Esophagus (tissue), 2 donors: Measurements from ENCODE around the gene UTP4. TPM values are rescaled to one million over a fixed set of nuclear protein-coding genes. Genes with fewer than 3 reads are reported as not detected.

Experiments used
- H3K27ac ChIP-seq, 2 donors: one replicate each; pipeline ENCODE4 v1.5.1; 2013; ENCODE audit warnings: low read depth in 2 of 2, mild to moderate bottlenecking in 2 of 2, inconsistent platforms in 1 of 2, low read length in 1 of 2, moderate library complexity in 1 of 2
- H3K27me3 ChIP-seq, 2 donors: one replicate each; pipeline ENCODE4 v1.6.1; 2013; ENCODE audit warnings: low read length in 2 of 2, control low read depth in 1 of 2, mild to moderate bottlenecking in 1 of 2; ENCODE audit not compliant: insufficient read depth in 2 of 2, control insufficient read depth in 1 of 2
- H3K36me3 ChIP-seq, 2 donors: one replicate each; pipeline ENCODE4 v1.6.1; 2013; ENCODE audit warnings: low read length in 1 of 2; ENCODE audit not compliant: control insufficient read depth in 2 of 2, insufficient read depth in 2 of 2
- H3K4me1 ChIP-seq, 2 donors: one replicate each; pipeline ENCODE4 v1.6.1; 2013; ENCODE audit warnings: low read length in 1 of 2; ENCODE audit not compliant: control insufficient read depth in 2 of 2, insufficient read depth in 2 of 2
- H3K4me3 ChIP-seq, 2 donors: one replicate each; pipeline ENCODE4 v1.5.1; 2013; ENCODE audit warnings: low read length in 2 of 2, mild to moderate bottlenecking in 2 of 2, low read depth in 1 of 2, moderate library complexity in 1 of 2
- H3K9me3 ChIP-seq, 2 donors: one replicate each; pipeline ENCODE4 v1.6.1; 2013; ENCODE audit warnings: mild to moderate bottlenecking in 2 of 2, low read depth in 1 of 2, low read length in 1 of 2, moderate library complexity in 1 of 2; ENCODE audit not compliant: control insufficient read depth in 2 of 2, insufficient read depth in 1 of 2
- WGBS, 2 donors: extraction: QIAGEN DNeasy Blood & Tissue Kit; methylation state at CpG; one replicate each; pipeline ENCODE4 v1.1.7; 2013; 5-methylcytosine and 5-hydroxymethylcytosine counted together
- polyA plus RNA-seq, 2 donors: library from polyadenylated mRNA; stranded (reverse); fragments of 200-250 nt; gene quantifications; one replicate each; pipeline ENCODE4 v1.2.3, GENCODE V29; 2013
- donor health status: healthy with polysubstance abuse.
- donor health status: Bipolar disorder and iron deficiency.

UTP4 gene
- polyA plus RNA-seq, 2 donors, result 15.5 to 29.8 TPM

DNA sequence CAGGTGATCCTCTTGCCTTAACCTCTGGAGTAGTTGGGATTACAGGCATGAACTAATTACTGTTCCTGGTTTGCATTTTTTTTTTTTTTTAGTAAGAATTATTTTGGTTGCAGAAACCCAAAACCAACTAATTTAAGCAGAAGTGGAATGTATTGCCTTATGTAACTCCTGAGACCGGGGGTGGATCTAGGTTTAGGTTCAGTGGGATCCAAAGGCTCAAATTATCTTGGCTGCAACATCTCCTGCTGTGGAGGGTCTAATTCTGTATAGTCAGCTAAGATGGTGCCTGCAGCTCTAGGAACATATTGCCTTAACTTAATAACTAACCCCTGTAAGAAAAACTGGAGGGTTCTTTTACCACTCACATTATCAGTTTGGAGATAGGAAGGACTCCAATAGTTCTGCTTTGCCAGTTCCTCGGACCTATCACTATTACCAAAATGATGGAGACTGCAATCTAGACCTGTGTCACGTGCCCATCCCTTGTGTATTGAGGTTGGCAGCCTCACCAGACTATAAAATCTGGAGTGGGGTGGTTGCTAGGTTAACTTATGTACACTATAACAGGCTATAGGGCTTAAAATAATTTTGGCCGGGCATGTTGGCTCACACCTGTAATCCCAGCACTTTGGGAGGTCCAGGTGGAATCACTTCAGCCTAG is 63.0 kb downstream of the UTP4 start:
- Histone ChIP-seq H3K36me3 (no peaks in the 10 kb centered on the region), H3K9me3 (no peaks in the 10 kb centered on the region), H3K4me1 (peaks cover 0 to 2% of the 10 kb centered on the region in 2 donors), H3K4me3 (no peak overlapping the region), H3K27me3 (no peaks in the 10 kb centered on the region), H3K27ac (no peak overlapping the region)
- WGBS, 2 donors, result 69 to 71% methylated on average over 4 of the region's 4 CpGs

DNA sequence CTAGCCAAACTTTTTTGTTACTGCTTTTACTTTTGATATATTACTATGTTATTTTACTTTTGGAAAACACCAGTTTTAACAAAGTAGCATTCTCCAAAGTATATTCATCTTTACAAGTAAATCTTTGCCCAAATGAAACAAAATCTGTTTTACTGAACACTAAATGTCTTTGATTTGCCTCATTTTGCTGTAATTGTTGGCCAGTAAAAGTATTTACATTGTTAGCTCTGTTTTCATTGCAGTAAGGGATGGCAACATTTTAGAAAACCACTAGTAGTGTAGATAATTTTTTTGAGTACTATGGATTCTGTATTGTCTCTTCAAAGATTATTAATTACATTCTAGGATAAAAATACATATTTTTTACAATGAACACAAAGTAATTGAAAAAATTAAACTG is 65.1 kb downstream of the UTP4 start:
- Histone ChIP-seq H3K36me3 (no peaks in the 10 kb centered on the region), H3K4me3 (no peak overlapping the region), H3K9me3 (no peaks in the 10 kb centered on the region), H3K27me3 (no peaks in the 10 kb centered on the region), H3K4me1 (peaks cover 0 to 2% of the 10 kb centered on the region in 2 donors), H3K27ac (no peak overlapping the region)

DNA sequence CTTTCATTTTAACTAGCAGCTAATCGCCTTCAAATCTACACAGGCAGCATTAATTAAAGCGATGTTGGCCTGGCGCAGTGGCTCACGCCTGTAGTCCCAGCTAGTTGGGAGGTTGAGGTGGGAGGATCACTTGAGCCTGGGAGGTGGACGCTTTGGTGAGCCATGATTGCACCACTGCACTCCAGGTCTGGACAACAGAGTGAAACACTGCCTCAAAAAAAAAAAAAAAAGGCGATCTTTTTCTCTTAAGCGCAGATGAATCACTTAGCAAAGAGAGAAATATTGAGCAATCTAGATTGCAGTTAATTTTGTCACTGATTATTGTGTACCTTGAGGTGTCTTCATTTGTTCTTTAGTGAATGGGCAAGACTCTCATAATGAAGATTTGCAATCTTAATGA is 66.9 kb downstream of the UTP4 start:
- no peaks in the 10 kb centered on the region for H3K27me3 ChIP-seq
- no peaks in the 10 kb centered on the region for H3K36me3 ChIP-seq
- H3K4me1 ChIP-seq, result peaks cover 0 to 2% of the 10 kb centered on the region in 2 donors
- 80 to 85% methylated on average over 7 of the region's 7 CpGs for WGBS, 2 donors
- H3K9me3 ChIP-seq, result no peaks in the 10 kb centered on the region
- no peak overlapping the region for H3K4me3 ChIP-seq
- peak overlapping the region in 1 of 2 donors; percentile 25 for H3K27ac ChIP-seq

DNA sequence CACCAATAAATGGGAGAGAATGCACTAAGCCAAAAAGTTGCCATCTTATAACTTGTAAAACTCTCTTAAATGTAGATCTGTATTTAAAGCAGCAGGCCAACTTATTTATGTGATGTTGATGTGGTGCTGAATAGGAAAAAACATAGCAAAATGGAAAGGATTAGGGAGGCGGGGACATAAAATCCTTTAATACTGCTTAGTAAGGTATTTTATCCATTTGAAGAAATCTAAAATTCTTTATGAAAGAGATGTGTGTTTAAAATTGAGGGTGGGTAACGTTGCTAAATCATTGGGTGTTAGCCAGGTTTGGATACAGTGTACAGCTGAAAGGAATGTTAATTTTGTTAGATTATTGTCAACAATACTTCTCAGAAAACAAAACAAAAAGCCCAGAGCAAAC is 68.8 kb downstream of the UTP4 start:
- Histone ChIP-seq H3K4me3 (no peak overlapping the region), H3K27ac (no peak overlapping the region), H3K27me3 (no peaks in the 10 kb centered on the region), H3K4me1 (peaks cover 0 to 2% of the 10 kb centered on the region in 2 donors), H3K36me3 (no peaks in the 10 kb centered on the region), H3K9me3 (no peaks in the 10 kb centered on the region)
- 47 to 50% methylated on average over 2 of the region's 2 CpGs for WGBS, 2 donors

DNA sequence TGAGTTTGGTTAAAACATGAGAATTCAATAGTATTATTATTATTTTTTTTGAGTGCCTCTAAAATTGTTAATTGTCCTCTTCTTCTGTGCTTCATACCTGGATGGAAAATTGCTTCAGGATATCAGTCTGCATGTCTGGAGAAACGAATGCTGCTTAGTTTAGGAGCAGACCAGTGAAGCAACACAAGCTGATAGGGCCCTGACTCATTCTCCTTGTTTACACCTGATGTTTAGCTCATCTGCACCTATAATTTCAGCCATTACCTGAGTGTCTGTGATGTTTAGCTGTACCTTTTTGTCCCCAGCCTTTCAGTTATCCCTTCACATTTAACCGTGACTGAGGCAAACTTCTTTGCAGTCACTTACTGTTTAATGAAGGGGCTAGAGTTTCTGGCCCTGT is 69.3 kb downstream of the UTP4 start:
- Histone ChIP-seq H3K9me3 (no peaks in the 10 kb centered on the region), H3K4me1 (peaks cover 0 to 2% of the 10 kb centered on the region in 2 donors), H3K27ac (no peak overlapping the region), H3K4me3 (no peak overlapping the region), H3K27me3 (no peaks in the 10 kb centered on the region), H3K36me3 (no peaks in the 10 kb centered on the region)
- 37 to 56% methylated on average over 2 of the region's 2 CpGs for WGBS, 2 donors

DNA sequence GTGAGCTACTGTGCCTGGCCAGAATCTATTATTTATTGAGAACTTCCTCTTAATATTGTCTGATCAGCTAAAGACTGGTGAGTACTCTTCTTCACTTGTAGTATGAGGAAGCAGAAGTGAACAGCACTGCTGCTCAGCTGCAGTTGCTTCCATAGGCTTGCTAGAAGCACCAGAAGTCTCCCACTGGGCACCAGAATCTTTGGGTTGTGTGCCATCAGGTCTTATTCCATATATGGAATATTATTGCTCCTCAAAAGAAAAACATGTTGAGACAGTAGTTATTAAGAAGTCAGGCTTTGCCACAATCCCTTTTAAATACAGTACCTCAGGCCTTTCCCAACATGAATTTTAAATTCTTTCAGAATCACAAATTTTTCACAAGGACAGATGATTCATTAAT is 71.7 kb downstream of the UTP4 start:
- Histone ChIP-seq H3K27me3 (no peaks in the 10 kb centered on the region), H3K9me3 (no peaks in the 10 kb centered on the region), H3K4me3 (no peak overlapping the region), H3K36me3 (no peaks in the 10 kb centered on the region), H3K4me1 (peaks cover 0 to 2% of the 10 kb centered on the region in 2 donors), H3K27ac (no peak overlapping the region)

DNA sequence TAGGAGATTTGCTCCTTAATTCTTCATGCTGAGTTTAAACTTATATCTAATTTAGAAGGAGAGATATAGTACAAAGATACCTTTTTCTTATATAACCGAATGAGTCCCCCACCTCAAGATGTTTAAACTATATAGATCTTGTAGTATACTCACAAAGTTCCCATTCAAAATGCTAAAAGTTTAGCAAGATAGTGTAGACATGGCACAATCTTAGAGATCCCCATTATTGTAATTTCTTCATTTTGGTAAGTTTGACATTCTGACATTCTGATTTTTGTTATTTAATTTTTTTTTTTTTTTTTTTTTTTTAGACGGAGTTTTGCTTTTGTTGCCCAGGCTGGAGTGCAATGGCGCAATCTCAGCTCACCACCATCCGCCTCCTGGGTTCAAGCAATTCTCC is 77.3 kb downstream of the UTP4 start:
- no peak overlapping the region for H3K27ac ChIP-seq
- no peaks in the 10 kb centered on the region for H3K27me3 ChIP-seq
- H3K36me3 ChIP-seq, result no peaks in the 10 kb centered on the region
- H3K4me1 ChIP-seq, result no peaks in the 10 kb centered on the region
- H3K9me3 ChIP-seq, result no peaks in the 10 kb centered on the region
- H3K4me3 ChIP-seq, result no peak overlapping the region
- WGBS, 2 donors, result 90 to 93% methylated on average over 4 of the region's 4 CpGs

DNA sequence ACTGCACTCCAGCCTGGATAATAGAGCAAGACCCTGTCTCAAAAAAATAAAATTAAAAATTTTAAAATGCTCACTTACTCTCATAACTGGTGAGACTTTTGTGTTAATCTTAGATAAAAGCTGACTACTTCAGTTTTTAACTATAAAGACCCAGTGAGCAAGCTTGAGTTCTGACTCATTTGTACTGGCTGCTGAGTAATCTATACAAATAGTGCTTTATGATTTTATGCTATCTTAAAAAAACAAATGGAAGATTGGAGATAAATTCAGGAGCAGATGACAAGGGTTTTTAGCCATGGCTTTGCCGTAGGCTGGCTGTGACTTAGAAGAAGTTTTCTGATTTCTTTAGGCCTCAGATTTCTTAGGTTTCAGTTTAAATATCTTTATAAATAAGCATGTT is 85.0 kb downstream of the UTP4 start:
- Histone ChIP-seq H3K27me3 (no peaks in the 10 kb centered on the region), H3K4me3 (no peak overlapping the region), H3K4me1 (peaks cover 0 to 2% of the 10 kb centered on the region in 2 donors), H3K27ac (no peak overlapping the region), H3K36me3 (no peaks in the 10 kb centered on the region), H3K9me3 (no peaks in the 10 kb centered on the region)
- WGBS, 2 donors, result 20 to 38% methylated on average over 1 of the region's 1 CpG

Other genes starting within 250 kb of the UTP4 start
- gene HAS3, start 27.0 kb upstream of the UTP4 start, polyA plus RNA-seq, result 10 to 100 TPM in 1 of 2 donors, 1 to 10 TPM in 1; 9.3 to 12.0 TPM
- gene CHTF8, start 61 bp upstream of the UTP4 start, polyA plus RNA-seq, result 10 to 100 TPM; 18.8 to 43.5 TPM
- 1 to 10 TPM; 4.3 to 4.4 TPM for gene SNTB2, start 54.5 kb downstream of the UTP4 start, polyA plus RNA-seq
- 10 to 100 TPM; 24.1 to 24.4 TPM for gene VPS4A, start 178.7 kb downstream of the UTP4 start, polyA plus RNA-seq
- gene PDF, start 197.9 kb downstream of the UTP4 start, polyA plus RNA-seq, result 10 to 100 TPM in 1 of 2 donors, 1 to 10 TPM in 1; 3.9 to 16.9 TPM
- 10 to 100 TPM; 12.9 to 13.5 TPM for gene COG8, start 206.9 kb downstream of the UTP4 start, polyA plus RNA-seq
- 10 to 100 TPM; 16.4 to 22.3 TPM for gene NIP7, start 207.1 kb downstream of the UTP4 start, polyA plus RNA-seq
- under 1 TPM in 1 of 2 donors, not detected in 1; 0.33 TPM for gene TMED6, start 219.1 kb downstream of the UTP4 start, polyA plus RNA-seq